HEK293 (cell line): Measurements from ENCODE around the gene ASB5.

Experiments used
- CTCF ChIA-PET: fragments of 350-600 bp; formaldehyde crosslinking; extraction: SDS; loops from one replicate; lab custom pipeline; 2021; ENCODE audit warnings: antibody characterized with exemption; lab: Yijun Ruan, JAX
- POLR2A ChIA-PET: fragments of 300-600 bp; formaldehyde crosslinking; extraction: SDS; loops from one replicate; lab custom pipeline; 2020; ENCODE audit warnings: antibody characterized with exemption, inconsistent platforms; lab: Yijun Ruan, JAX
- H3K27ac ChIP-seq: fragments of 200-500 bp; sonication (Bioruptor generic); 2 replicates; pipeline ENCODE4 v1.5.1; 2014; ENCODE audit warnings: low read depth, low read length, control low read depth, inconsistent platforms; ENCODE audit errors: extremely low read depth
- H3K36me3 ChIP-seq, 2 experiments: fragments of 200-500 bp in 1 of 2; sonication (Bioruptor generic) in 1 of 2; 1 replicate in 1 of 2; 2 replicates in 1 of 2; pipeline ENCODE4 v1.5.1; 2014 to 2017; ENCODE audit warnings: inconsistent platforms in 2 of 2, low read length in 2 of 2; ENCODE audit not compliant: control insufficient read depth in 2 of 2, insufficient read depth in 1 of 2
- H3K4me1 ChIP-seq: fragments of 200-500 bp; sonication (Bioruptor generic); 2 replicates; pipeline ENCODE4 v1.5.1; 2014; ENCODE audit warnings: mild to moderate bottlenecking, low read length, inconsistent platforms; ENCODE audit not compliant: control insufficient read depth, insufficient read depth
- H3K4me3 ChIP-seq: 2 replicates; pipeline ENCODE4 v1.5.1; 2011; ENCODE audit warnings: low read depth, mild to moderate bottlenecking, control low read depth, low read length, moderate library complexity
- H3K9me3 ChIP-seq: fragments of 200-500 bp; sonication (Bioruptor generic); 2 replicates; pipeline ENCODE4 v1.5.1; 2014; ENCODE audit warnings: low read depth, low read length, inconsistent platforms; ENCODE audit not compliant: control insufficient read depth, insufficient read depth
- ELK4 ChIP-seq: IDR thresholded peaks from 2 replicates; pipeline ENCODE4 v1.6.1; 2011; ENCODE audit warnings: mild to moderate bottlenecking, low read depth, low read length, borderline replicate concordance
- GFI1B ChIP-seq: fragments of 450-650 bp; formaldehyde crosslinking; IDR thresholded peaks from 2 replicates; pipeline ENCODE4 v1.5.1; 2016; ENCODE audit warnings: missing biosample characterization, missing genetic modification characterization
- HIC1 ChIP-seq: fragments of 450-650 bp; formaldehyde crosslinking; IDR thresholded peaks from 2 replicates; pipeline ENCODE4 v1.5.1; 2016; ENCODE audit warnings: missing biosample characterization, missing genetic modification characterization
- INSM2 ChIP-seq: fragments of 450-650 bp; formaldehyde crosslinking; IDR thresholded peaks from 2 replicates; pipeline ENCODE4 v1.5.1; 2016; ENCODE audit warnings: missing biosample characterization, missing genetic modification characterization
- KLF7 ChIP-seq: fragments of 450-650 bp; formaldehyde crosslinking; IDR thresholded peaks from 2 replicates; pipeline ENCODE4 v1.5.1; 2016; ENCODE audit warnings: missing biosample characterization, missing genetic modification characterization, borderline replicate concordance
- MYNN ChIP-seq: fragments of 450-650 bp; formaldehyde crosslinking; IDR thresholded peaks from 2 replicates; pipeline ENCODE4 v1.5.1; 2016; ENCODE audit warnings: missing biosample characterization, missing genetic modification characterization, borderline replicate concordance
- PRDM1 ChIP-seq: fragments of 450-650 bp; formaldehyde crosslinking; IDR thresholded peaks from 2 replicates; pipeline ENCODE4; 2016; ENCODE audit warnings: missing biosample characterization, missing genetic modification characterization
- PRDM6 ChIP-seq: fragments of 450-650 bp; formaldehyde crosslinking; IDR thresholded peaks from 2 replicates; pipeline ENCODE4 v1.5.1; 2017; ENCODE audit warnings: missing biosample characterization, missing genetic modification characterization
- ZNF133 ChIP-seq: fragments of 450-650 bp; formaldehyde crosslinking; IDR thresholded peaks from 2 replicates; pipeline ENCODE4 v1.5.1; 2016; ENCODE audit warnings: missing biosample characterization, missing genetic modification characterization
- ZNF146 ChIP-seq: fragments of 450-650 bp; formaldehyde crosslinking; IDR thresholded peaks from 2 replicates; pipeline ENCODE4 v1.5.1; 2016; ENCODE audit warnings: missing biosample characterization, missing genetic modification characterization
- ZNF175 ChIP-seq: fragments of 450-650 bp; formaldehyde crosslinking; IDR thresholded peaks from 2 replicates; pipeline ENCODE4 v1.5.1; 2016; ENCODE audit warnings: missing biosample characterization, missing genetic modification characterization
- ZNF26 ChIP-seq: fragments of 450-650 bp; formaldehyde crosslinking; IDR thresholded peaks from 2 replicates; pipeline ENCODE4 v1.5.1; 2016; ENCODE audit warnings: missing biosample characterization, missing genetic modification characterization
- ZNF341 ChIP-seq: fragments of 450-650 bp; formaldehyde crosslinking; IDR thresholded peaks from 2 replicates; pipeline ENCODE4; 2016; ENCODE audit warnings: low read depth, missing biosample characterization, missing genetic modification characterization
- ZNF391 ChIP-seq: fragments of 450-650 bp; formaldehyde crosslinking; IDR thresholded peaks from 2 replicates; pipeline ENCODE4 v1.5.1; 2016; ENCODE audit warnings: low read depth, missing biosample characterization, missing genetic modification characterization, borderline replicate concordance
- ZNF488 ChIP-seq: fragments of 450-650 bp; formaldehyde crosslinking; IDR thresholded peaks from 2 replicates; pipeline ENCODE4 v1.5.1; 2016; ENCODE audit warnings: missing biosample characterization, missing genetic modification characterization
- ZNF561 ChIP-seq: fragments of 450-650 bp; IDR thresholded peaks from 2 replicates; pipeline ENCODE4 v1.5.1; 2018; ENCODE audit warnings: missing biosample characterization, missing genetic modification characterization, borderline replicate concordance
- ZNF660 ChIP-seq: fragments of 450-650 bp; IDR thresholded peaks from 2 replicates; pipeline ENCODE4 v1.5.1; 2018; ENCODE audit warnings: missing biosample characterization, mild to moderate bottlenecking, missing genetic modification characterization
- ZNF785 ChIP-seq: fragments of 450-650 bp; formaldehyde crosslinking; IDR thresholded peaks from 2 replicates; pipeline ENCODE4 v1.5.1; 2016; ENCODE audit warnings: missing biosample characterization, missing genetic modification characterization
- ZSCAN23 ChIP-seq: fragments of 450-650 bp; formaldehyde crosslinking; IDR thresholded peaks from 2 replicates; pipeline ENCODE4 v1.5.1; 2016; ENCODE audit warnings: missing biosample characterization, missing genetic modification characterization

Gene ASB5

GRCh38 chr4:176193938-176194337 lies 75.1 kb downstream of the ASB5 start:
- ChIA-PET POLR2A (interaction anchor here (0.7 kb wide), 1 partner anchor 32 kb away, joined by 8 read pairs; no protein-coding TSS in a partner anchor), CTCF (no interaction called here)

GRCh38 chr4:176193126-176193525 lies 75.9 kb downstream of the ASB5 start:
- no peak for TF ChIP-seq ZSCAN23 (tag by site-specific recombination)
- no peak for TF ChIP-seq GFI1B (tag by site-specific recombination)
- TF ChIP-seq PRDM6 (tag by site-specific recombination) = no peak
- TF ChIP-seq ZNF561 (tag by site-specific recombination) = no peak
- no peak for TF ChIP-seq ZNF391 (tag by site-specific recombination)
- TF ChIP-seq ZNF488 (tag by site-specific recombination) = no peak
- no peak for TF ChIP-seq INSM2 (tag by site-specific recombination)
- TF ChIP-seq ZNF660 = no peak
- TF ChIP-seq HIC1 (tag by site-specific recombination) = no peak
- TF ChIP-seq ZNF175 = no peak
- TF ChIP-seq ZNF133 (tag by site-specific recombination) = no peak
- no peak for TF ChIP-seq ZNF26 (tag by site-specific recombination)
- no peak for TF ChIP-seq ZNF341 (tag by site-specific recombination)
- no peak for TF ChIP-seq KLF7 (tag by site-specific recombination)
- TF ChIP-seq MYNN (tag by site-specific recombination) = no peak
- TF ChIP-seq ZNF146 (tag by site-specific recombination) = no peak
- TF ChIP-seq ZNF785 (tag by site-specific recombination) = no peak
- Histone ChIP-seq H3K36me3 (no peaks in the 10 kb centered on the region), H3K4me3 (no peak overlapping the region), H3K9me3 (no peaks in the 10 kb centered on the region), H3K4me1 (peaks cover 5% of the 10 kb centered on the region; the same call in 1 of the 2 replicates), H3K27ac (no peak overlapping the region)
- ChIA-PET CTCF (no interaction called here), POLR2A (no interaction called here)

More at GRCh38 chr4:176193938-176194337, 75.1 kb downstream of the ASB5 start:
- H3K27ac ChIP-seq = no peak overlapping the region
- TF ChIP-seq ELK4 = no peak
- 0 out of 2 replicates have a peak, but pooled peaks have one; percentile 16 for TF ChIP-seq PRDM1
- no peaks in the 10 kb centered on the region for H3K9me3 ChIP-seq
- no peak overlapping the region for H3K4me3 ChIP-seq
- peaks cover 5% of the 10 kb centered on the region; the same call in 1 of the 2 replicates for H3K4me1 ChIP-seq
- H3K36me3 ChIP-seq = no peaks in the 10 kb centered on the region
